Gastrocnemius medialis (tissue), 4 donors: Measurements from ENCODE around the gene STXBP5L.

Experiments used
- POLR2A ChIP-seq, 2 donors: fragments of 450-650 bp; IDR thresholded peaks; one replicate each; pipeline ENCODE4 v1.6.1; 2017; ENCODE audit warnings: antibody characterized with exemption in 2 of 2, mild to moderate bottlenecking in 2 of 2, moderate library complexity in 2 of 2
- TF ChIP-seq, protein P1 (sequence below), 5 experiments: fragments of 450-650 bp in 3 of 5; fragments of 200-600 bp in 2 of 5; sonication (generic) in 2 of 5; IDR thresholded peaks in 4 of 5; conservative IDR thresholded peaks in 1 of 5; 1 replicate in 4 of 5; 2 replicates in 1 of 5; pipeline ENCODE4 v1.5.1; 2016 to 2019; ENCODE audit warnings: antibody characterized with exemption in 5 of 5, mild to moderate bottlenecking in 3 of 5, moderate library complexity in 3 of 5

DNA sequence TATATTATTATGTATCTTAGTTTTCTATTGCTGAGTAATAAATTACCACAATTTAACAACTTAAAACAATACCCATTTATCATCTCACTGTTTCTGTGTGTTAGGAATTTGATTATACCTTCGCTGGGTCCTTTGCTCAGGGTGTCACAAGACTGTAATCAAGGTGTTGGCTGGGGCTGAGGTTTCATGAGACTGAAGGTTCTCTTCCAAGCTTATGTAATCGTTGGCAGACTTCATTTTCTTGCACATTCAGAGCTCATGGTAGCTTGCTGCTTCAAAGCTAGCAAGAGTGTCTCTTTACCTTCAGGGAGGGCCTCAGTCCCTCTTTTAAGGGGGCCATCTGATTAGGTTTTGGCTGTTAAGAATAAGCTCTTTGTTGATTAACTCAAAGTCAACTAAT is 344.7 kb downstream of the STXBP5L start:
- TF ChIP-seq, protein P1, sequence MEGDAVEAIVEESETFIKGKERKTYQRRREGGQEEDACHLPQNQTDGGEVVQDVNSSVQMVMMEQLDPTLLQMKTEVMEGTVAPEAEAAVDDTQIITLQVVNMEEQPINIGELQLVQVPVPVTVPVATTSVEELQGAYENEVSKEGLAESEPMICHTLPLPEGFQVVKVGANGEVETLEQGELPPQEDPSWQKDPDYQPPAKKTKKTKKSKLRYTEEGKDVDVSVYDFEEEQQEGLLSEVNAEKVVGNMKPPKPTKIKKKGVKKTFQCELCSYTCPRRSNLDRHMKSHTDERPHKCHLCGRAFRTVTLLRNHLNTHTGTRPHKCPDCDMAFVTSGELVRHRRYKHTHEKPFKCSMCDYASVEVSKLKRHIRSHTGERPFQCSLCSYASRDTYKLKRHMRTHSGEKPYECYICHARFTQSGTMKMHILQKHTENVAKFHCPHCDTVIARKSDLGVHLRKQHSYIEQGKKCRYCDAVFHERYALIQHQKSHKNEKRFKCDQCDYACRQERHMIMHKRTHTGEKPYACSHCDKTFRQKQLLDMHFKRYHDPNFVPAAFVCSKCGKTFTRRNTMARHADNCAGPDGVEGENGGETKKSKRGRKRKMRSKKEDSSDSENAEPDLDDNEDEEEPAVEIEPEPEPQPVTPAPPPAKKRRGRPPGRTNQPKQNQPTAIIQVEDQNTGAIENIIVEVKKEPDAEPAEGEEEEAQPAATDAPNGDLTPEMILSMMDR (IDR thresholded peaks at IDR 0.05 in 4 of 5, conservative IDR thresholded peaks at IDR 0.05 in 1 of 5): no peak
- no peak for TF ChIP-seq POLR2A (IDR thresholded peaks at IDR 0.05)
